Measurements from ENCODE around the gene RUSF1.

DNA sequence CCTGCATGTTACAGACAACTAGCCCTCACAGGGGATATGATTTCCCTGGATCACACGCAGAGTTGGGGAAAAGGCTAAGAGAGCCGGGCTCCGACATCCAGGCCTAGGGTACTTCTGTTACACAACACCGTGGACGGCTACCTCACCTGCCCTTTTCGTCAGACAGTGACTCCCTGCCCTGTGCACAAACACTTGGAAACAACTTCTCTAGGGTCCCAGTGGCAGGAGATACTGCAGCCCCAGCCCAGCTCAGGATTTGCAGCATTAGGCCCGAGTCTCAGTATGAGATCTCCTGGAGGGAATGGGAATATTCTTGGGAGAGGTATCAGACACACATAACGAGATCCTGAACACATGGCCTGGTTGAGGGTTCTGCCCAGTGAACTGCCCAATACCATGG, 8.3 kb downstream of the RUSF1 start:
- TF ChIP-seq, protein P1, sequence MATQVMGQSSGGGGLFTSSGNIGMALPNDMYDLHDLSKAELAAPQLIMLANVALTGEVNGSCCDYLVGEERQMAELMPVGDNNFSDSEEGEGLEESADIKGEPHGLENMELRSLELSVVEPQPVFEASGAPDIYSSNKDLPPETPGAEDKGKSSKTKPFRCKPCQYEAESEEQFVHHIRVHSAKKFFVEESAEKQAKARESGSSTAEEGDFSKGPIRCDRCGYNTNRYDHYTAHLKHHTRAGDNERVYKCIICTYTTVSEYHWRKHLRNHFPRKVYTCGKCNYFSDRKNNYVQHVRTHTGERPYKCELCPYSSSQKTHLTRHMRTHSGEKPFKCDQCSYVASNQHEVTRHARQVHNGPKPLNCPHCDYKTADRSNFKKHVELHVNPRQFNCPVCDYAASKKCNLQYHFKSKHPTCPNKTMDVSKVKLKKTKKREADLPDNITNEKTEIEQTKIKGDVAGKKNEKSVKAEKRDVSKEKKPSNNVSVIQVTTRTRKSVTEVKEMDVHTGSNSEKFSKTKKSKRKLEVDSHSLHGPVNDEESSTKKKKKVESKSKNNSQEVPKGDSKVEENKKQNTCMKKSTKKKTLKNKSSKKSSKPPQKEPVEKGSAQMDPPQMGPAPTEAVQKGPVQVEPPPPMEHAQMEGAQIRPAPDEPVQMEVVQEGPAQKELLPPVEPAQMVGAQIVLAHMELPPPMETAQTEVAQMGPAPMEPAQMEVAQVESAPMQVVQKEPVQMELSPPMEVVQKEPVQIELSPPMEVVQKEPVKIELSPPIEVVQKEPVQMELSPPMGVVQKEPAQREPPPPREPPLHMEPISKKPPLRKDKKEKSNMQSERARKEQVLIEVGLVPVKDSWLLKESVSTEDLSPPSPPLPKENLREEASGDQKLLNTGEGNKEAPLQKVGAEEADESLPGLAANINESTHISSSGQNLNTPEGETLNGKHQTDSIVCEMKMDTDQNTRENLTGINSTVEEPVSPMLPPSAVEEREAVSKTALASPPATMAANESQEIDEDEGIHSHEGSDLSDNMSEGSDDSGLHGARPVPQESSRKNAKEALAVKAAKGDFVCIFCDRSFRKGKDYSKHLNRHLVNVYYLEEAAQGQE (IDR thresholded peaks at IDR 0.05; ENCODE audit: low read depth): no peak
- TF ChIP-seq, protein P2, sequence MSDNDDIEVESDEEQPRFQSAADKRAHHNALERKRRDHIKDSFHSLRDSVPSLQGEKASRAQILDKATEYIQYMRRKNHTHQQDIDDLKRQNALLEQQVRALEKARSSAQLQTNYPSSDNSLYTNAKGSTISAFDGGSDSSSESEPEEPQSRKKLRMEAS (IDR thresholded peaks at IDR 0.05): no peak
- TF ChIP-seq EP300 (IDR thresholded peaks at IDR 0.05; ENCODE audit: borderline replicate concordance) (no peak), TCF12 (IDR thresholded peaks at IDR 0.05; ENCODE audit: low read depth) (no peak), YY1 (IDR thresholded peaks at IDR 0.05; ENCODE audit: low read depth) (no peak), ZBTB7A (IDR thresholded peaks at IDR 0.05; ENCODE audit: low read depth) (no peak), TAF1 (IDR thresholded peaks at IDR 0.05; ENCODE audit: low read depth) (no peak), CREB1 (IDR thresholded peaks at IDR 0.05; ENCODE audit: low read depth) (no peak), CEBPB (IDR thresholded peaks at IDR 0.05) (no peak)

Data from Ishikawa (cell line).